Measurements from ENCODE around the gene ZNF385B. TPM values are rescaled to one million over a fixed set of nuclear protein-coding genes. Genes with fewer than 3 reads are reported as not detected.

Gene ZNF385B
- total RNA-seq, 2 donors from 2014 or later, result under 0.01 TPM; not detected in 1

- 64 to 82% methylated on average over 1 of the region's 1 CpG for WGBS, 2 donors
- DNase-seq (no peak), ATAC-seq (no peak)
- H3K36me3 ChIP-seq (replicated peaks in 1 of 2; ENCODE audit: insufficient read depth in 1 of 2, low read depth in 2 of 2), result no peaks in the 10 kb centered on the region
- no peaks in the 10 kb centered on the region for H3K9me3 ChIP-seq
- intact Hi-C loops (cut with DNase I), result no loop called here
- no peaks in the 10 kb centered on the region for H3K27me3 ChIP-seq
- no peak overlapping the region for H3K4me3 ChIP-seq
- TF ChIP-seq, protein P1, sequence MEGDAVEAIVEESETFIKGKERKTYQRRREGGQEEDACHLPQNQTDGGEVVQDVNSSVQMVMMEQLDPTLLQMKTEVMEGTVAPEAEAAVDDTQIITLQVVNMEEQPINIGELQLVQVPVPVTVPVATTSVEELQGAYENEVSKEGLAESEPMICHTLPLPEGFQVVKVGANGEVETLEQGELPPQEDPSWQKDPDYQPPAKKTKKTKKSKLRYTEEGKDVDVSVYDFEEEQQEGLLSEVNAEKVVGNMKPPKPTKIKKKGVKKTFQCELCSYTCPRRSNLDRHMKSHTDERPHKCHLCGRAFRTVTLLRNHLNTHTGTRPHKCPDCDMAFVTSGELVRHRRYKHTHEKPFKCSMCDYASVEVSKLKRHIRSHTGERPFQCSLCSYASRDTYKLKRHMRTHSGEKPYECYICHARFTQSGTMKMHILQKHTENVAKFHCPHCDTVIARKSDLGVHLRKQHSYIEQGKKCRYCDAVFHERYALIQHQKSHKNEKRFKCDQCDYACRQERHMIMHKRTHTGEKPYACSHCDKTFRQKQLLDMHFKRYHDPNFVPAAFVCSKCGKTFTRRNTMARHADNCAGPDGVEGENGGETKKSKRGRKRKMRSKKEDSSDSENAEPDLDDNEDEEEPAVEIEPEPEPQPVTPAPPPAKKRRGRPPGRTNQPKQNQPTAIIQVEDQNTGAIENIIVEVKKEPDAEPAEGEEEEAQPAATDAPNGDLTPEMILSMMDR (IDR thresholded peaks at IDR 0.05), result no peak
- no peak for TF ChIP-seq POLR2A (IDR thresholded peaks at IDR 0.05)
- H3K27ac ChIP-seq, result no peak overlapping the region
- no peaks in the 10 kb centered on the region for H3K4me1 ChIP-seq
Observed at GRCh38 chr2:179824961-179825360, 36.5 kb downstream of the ZNF385B start.

DNA sequence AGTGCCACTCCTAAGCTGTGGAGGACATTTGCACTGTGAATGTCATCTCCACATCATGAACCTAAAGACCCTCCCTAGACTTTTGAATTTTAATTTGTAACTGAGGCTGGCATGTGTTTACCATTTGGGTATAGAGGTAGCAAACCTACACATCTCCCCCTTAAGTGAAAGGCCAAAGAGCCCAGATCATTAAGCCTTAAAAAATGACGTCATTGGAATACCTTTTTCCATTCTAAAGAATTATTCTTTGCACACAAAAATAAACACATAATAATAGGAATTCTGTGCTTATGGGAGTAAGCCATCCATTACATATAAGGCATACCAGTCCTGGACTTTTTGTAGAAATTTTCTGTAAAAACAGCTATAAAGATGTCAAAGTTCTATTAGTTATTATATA, 38.9 kb downstream of the ZNF385B start:
- WGBS, 2 donors, result 71 to 85% methylated on average over 1 of the region's 1 CpG
- H3K27me3 ChIP-seq, result no peaks in the 10 kb centered on the region

DNA sequence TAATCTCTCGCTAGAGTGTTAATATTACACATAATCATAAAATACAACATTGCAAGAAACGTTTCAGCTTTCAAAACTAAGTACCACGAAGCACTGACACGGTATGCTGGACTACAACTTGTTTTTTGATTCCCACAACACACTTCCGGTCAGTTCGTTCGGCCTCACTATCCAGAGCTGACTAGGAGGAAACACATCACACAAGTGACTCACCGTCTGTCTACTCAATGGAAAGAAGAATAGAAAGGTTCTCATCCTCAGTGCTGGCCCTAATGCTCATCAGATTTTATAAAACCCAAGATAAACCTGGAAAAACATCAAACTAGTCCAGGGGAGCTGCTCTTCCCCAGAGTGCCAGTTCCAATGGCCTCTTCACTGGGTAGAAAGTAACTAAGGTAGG, 42.9 kb downstream of the ZNF385B start:
- 77 to 78% methylated on average over 8 of the region's 8 CpGs for WGBS, 2 donors
- Histone ChIP-seq H3K4me3 (no peak overlapping the region), H3K27me3 (no peaks in the 10 kb centered on the region), H3K9me3 (no peaks in the 10 kb centered on the region), H3K36me3 (replicated peaks in 1 of 2; ENCODE audit: insufficient read depth in 1 of 2, low read depth in 2 of 2) (no peaks in the 10 kb centered on the region), H3K27ac (no peak overlapping the region), H3K4me1 (no peaks in the 10 kb centered on the region)
- ATAC-seq, result no peak
- no peak for TF ChIP-seq POLR2A (IDR thresholded peaks at IDR 0.05)
- TF ChIP-seq, protein P1 (IDR thresholded peaks at IDR 0.05), result no peak
- intact Hi-C loops (cut with DNase I), result no loop called here
- no peak for DNase-seq

More for the DNA sequence above, 38.9 kb downstream of the ZNF385B start:
- no peak for ATAC-seq
- intact Hi-C loops (cut with DNase I), result no loop called here
- Histone ChIP-seq H3K27ac (no peak overlapping the region), H3K4me1 (no peaks in the 10 kb centered on the region), H3K36me3 (replicated peaks in 1 of 2; ENCODE audit: insufficient read depth in 1 of 2, low read depth in 2 of 2) (no peaks in the 10 kb centered on the region), H3K9me3 (no peaks in the 10 kb centered on the region), H3K4me3 (no peak overlapping the region)
- DNase-seq, result no peak
- TF ChIP-seq POLR2A (IDR thresholded peaks at IDR 0.05), result no peak
- TF ChIP-seq, protein P1 (IDR thresholded peaks at IDR 0.05), result no peak

DNA sequence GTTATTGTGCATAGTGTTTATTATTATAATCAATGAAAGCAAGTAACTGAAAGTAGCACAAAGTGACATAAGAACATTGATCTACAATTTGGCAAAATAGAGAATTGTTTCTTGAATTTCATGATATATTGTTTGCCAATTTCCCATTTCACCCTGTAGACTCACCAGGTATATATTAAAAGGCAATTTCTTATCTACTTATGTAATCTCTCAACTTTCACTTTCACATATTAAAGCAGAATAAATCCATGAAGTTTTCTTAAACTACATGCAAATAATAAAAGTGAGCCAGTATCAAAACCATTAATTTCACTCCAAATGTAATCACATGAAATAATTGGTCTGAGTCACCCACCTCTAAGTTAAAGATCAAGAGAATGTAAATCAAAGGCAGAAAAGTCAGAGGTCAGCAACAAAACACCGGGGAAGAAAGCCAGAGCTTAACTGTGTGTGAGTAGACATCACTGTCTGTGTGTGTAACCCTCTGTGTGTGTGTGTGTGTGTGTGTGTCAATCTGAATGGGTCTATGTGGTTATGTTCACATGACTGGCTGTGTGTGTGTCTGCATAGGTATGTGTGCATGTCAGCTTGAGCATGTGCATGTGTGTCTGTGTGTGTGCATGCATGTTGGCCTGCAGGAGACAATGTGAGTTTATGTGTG, 44.1 kb downstream of the ZNF385B start:
- WGBS, 2 donors, result 25 to 29% methylated on average over 1 of the region's 1 CpG
- no peak overlapping the region for H3K4me3 ChIP-seq
- H3K27ac ChIP-seq, result no peak overlapping the region
- H3K9me3 ChIP-seq, result no peaks in the 10 kb centered on the region
- H3K27me3 ChIP-seq, result no peaks in the 10 kb centered on the region
- no peak for ATAC-seq
- H3K4me1 ChIP-seq, result no peaks in the 10 kb centered on the region
- no peaks in the 10 kb centered on the region for H3K36me3 ChIP-seq (replicated peaks in 1 of 2; ENCODE audit: insufficient read depth in 1 of 2, low read depth in 2 of 2)
- TF ChIP-seq POLR2A (IDR thresholded peaks at IDR 0.05), result no peak
- TF ChIP-seq, protein P1 (IDR thresholded peaks at IDR 0.05), result no peak
- no peak for DNase-seq
- intact Hi-C loops (cut with DNase I), result no loop called here

DNA sequence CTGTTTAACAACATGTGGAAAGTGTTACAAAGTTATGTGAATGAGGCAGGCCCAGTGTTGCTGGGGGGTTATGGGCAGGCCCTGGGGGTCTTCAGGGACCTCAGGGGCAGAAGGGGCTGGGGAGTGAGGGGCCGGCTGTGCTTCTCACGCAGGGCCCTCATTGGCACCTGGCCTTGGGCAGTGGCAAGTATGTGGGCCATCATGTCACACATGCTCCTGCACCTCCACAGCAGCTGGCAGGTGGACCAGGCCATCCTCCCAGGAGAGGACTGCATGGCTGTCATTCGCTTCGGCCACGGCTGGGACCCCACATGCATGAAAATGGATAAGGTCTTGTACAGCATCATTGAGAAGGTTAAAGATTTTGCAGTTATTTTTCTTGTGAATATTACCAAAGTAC, 47.4 kb downstream of the ZNF385B start:
- Histone ChIP-seq H3K9me3 (no peaks in the 10 kb centered on the region), H3K36me3 (replicated peaks in 1 of 2; ENCODE audit: insufficient read depth in 1 of 2, low read depth in 2 of 2) (no peaks in the 10 kb centered on the region), H3K27me3 (no peaks in the 10 kb centered on the region), H3K4me1 (no peaks in the 10 kb centered on the region), H3K4me3 (no peak overlapping the region), H3K27ac (no peak overlapping the region)
- WGBS, 2 donors, result 86 to 98% methylated on average over 5 of the region's 5 CpGs
- ATAC-seq, result no peak
- peak in 1 of 4 donors; percentile 11 for DNase-seq
- intact Hi-C loops (cut with DNase I), result no loop called here
- TF ChIP-seq, protein P1 (IDR thresholded peaks at IDR 0.05), result no peak
- TF ChIP-seq POLR2A (IDR thresholded peaks at IDR 0.05), result no peak

All from body of pancreas (tissue), 4 donors.